ENCODE data around the gene GZF1. TPM values are rescaled to one million over a fixed set of nuclear protein-coding genes. Genes with fewer than 3 reads are reported as not detected.

Gene GZF1
- polyA plus RNA-seq, 1 experiment = 22.7 TPM

GRCh38 chr20:23336476-23336875 is 25.5 kb upstream of the GZF1 start:
- 0 out of 2 replicates have a peak, but pooled peaks cover 2% of the 10 kb centered on the region for H3K27me3 ChIP-seq (ENCODE audit: control insufficient read depth, insufficient read depth, low read length)
- POLR2A ChIA-PET = no interaction called here
- no peaks in the 10 kb centered on the region for H3K36me3 ChIP-seq (ENCODE audit: control insufficient read depth, insufficient read depth, low read length)
- CTCF ChIA-PET = interaction anchor here (8.4 kb wide), 1 partner anchor 644 kb away, joined by 91 read pairs; no protein-coding TSS in a partner anchor
- DNase-seq (ENCODE audit: low read depth) = no peak
- no peak overlapping the region for H3K4me3 ChIP-seq (ENCODE audit: low read depth, low read length)
- TF ChIP-seq CTCF (IDR thresholded peaks at IDR 0.05; ENCODE audit: insufficient read depth, low read depth, low read length) = no peak

GRCh38 chr20:23337312-23337711 is 24.7 kb upstream of the GZF1 start:
- Histone ChIP-seq H3K4me3 (ENCODE audit: low read depth, low read length) (no peak overlapping the region), H3K27me3 (ENCODE audit: control insufficient read depth, insufficient read depth, low read length) (0 out of 2 replicates have a peak, but pooled peaks cover 2% of the 10 kb centered on the region), H3K36me3 (ENCODE audit: control insufficient read depth, insufficient read depth, low read length) (no peaks in the 10 kb centered on the region)
- POLR2A ChIA-PET = no interaction called here
- CTCF ChIA-PET = interaction anchor here (8.4 kb wide), 1 partner anchor 644 kb away, joined by 91 read pairs; no protein-coding TSS in a partner anchor
- TF ChIP-seq CTCF (IDR thresholded peaks at IDR 0.05; ENCODE audit: insufficient read depth, low read depth, low read length) = no peak
- no peak for DNase-seq (ENCODE audit: low read depth)

- Histone ChIP-seq H3K4me3 (ENCODE audit: low read depth, low read length) (no peak overlapping the region), H3K27me3 (ENCODE audit: control insufficient read depth, insufficient read depth, low read length) (peaks cover 2% of the 10 kb centered on the region; the same call in 1 of the 2 replicates), H3K36me3 (ENCODE audit: control insufficient read depth, insufficient read depth, low read length) (no peaks in the 10 kb centered on the region)
- CTCF ChIA-PET = interaction anchor here (0.7 to 8.4 kb wide), 12 partner anchors 10 to 1005 kb away, joined by 3 to 91 read pairs (median 4); partner anchors contain the start of gene NXT1
- TF ChIP-seq CTCF (IDR thresholded peaks at IDR 0.05; ENCODE audit: insufficient read depth, low read depth, low read length) = no peak
- POLR2A ChIA-PET = no interaction called here
- DNase-seq (ENCODE audit: low read depth) = no peak
Measured at GRCh38 chr20:23339986-23340385, 22.0 kb upstream of the GZF1 start.

GRCh38 chr20:23340524-23340923 is 21.5 kb upstream of the GZF1 start:
- ChIA-PET CTCF (interaction anchor here (0.7 to 8.4 kb wide), 19 partner anchors 9 to 1006 kb away, joined by 3 to 91 read pairs (median 4); partner anchors contain the start of genes NAPB and NXT1), POLR2A (no interaction called here)
- H3K36me3 ChIP-seq (ENCODE audit: control insufficient read depth, insufficient read depth, low read length) = no peaks in the 10 kb centered on the region
- no peak overlapping the region for H3K4me3 ChIP-seq (ENCODE audit: low read depth, low read length)
- peaks cover 2% of the 10 kb centered on the region; the same call in 1 of the 2 replicates for H3K27me3 ChIP-seq (ENCODE audit: control insufficient read depth, insufficient read depth, low read length)
- DNase-seq (ENCODE audit: low read depth) = no peak
- TF ChIP-seq CTCF (IDR thresholded peaks at IDR 0.05; ENCODE audit: insufficient read depth, low read depth, low read length) = peak; percentile 57

- no peak overlapping the region for H3K4me3 ChIP-seq (ENCODE audit: low read depth, low read length)
- DNase-seq (ENCODE audit: low read depth) = no peak
- H3K27me3 ChIP-seq (ENCODE audit: control insufficient read depth, insufficient read depth, low read length) = peaks cover 2% of the 10 kb centered on the region; the same call in 1 of the 2 replicates
- ChIA-PET POLR2A (no interaction called here), CTCF (interaction anchor here (0.7 to 8.4 kb wide), 18 partner anchors 9 to 1006 kb away, joined by 3 to 91 read pairs (median 4); partner anchors contain the start of genes NAPB and NXT1)
- TF ChIP-seq CTCF (IDR thresholded peaks at IDR 0.05; ENCODE audit: insufficient read depth, low read depth, low read length) = no peak
- H3K36me3 ChIP-seq (ENCODE audit: control insufficient read depth, insufficient read depth, low read length) = no peaks in the 10 kb centered on the region
Measured at GRCh38 chr20:23341073-23341472, 20.9 kb upstream of the GZF1 start.

Data from BJ (cell line).